HG03469 (cell line): Measurements from ENCODE around the gene OSBPL2.

Source experiments
- ATAC-seq: cut with Tn5 transposase; IDR thresholded peaks from one replicate; pipeline ENCODE4 v1.9.1; 2021; ENCODE audit warnings: mild to moderate bottlenecking, moderate library complexity, moderate number of reproducible peaks; ENCODE audit not compliant: unreplicated experiment

Gene OSBPL2

GRCh38 chr20:62281161-62281933 is 43.0 kb downstream of the OSBPL2 start:
- no peak for ATAC-seq

GRCh38 chr20:62282103-62282502 is 43.8 kb downstream of the OSBPL2 start:
- ATAC-seq, result no peak

GRCh38 chr20:62282877-62283503 is 44.7 kb downstream of the OSBPL2 start:
- ATAC-seq, result no peak

GRCh38 chr20:62284448-62284847 is 46.1 kb downstream of the OSBPL2 start:
- no peak for ATAC-seq

GRCh38 chr20:62285151-62285550 is 46.8 kb downstream of the OSBPL2 start:
- ATAC-seq, result no peak

- ATAC-seq, result no peak
Measured at GRCh38 chr20:62285722-62286121, 47.4 kb downstream of the OSBPL2 start.

- ATAC-seq, result no peak
Measured at GRCh38 chr20:62286493-62287064, 48.3 kb downstream of the OSBPL2 start.

- ATAC-seq, result no peak
Measured at GRCh38 chr20:62287129-62287528, 48.8 kb downstream of the OSBPL2 start.

- ATAC-seq, result no peak
Measured at GRCh38 chr20:62287759-62288534, 49.6 kb downstream of the OSBPL2 start.

- no peak for ATAC-seq
Measured at GRCh38 chr20:62288535-62289105, 50.3 kb downstream of the OSBPL2 start.

- ATAC-seq, result no peak
Measured at GRCh38 chr20:62289131-62289530, 50.8 kb downstream of the OSBPL2 start.

- no peak for ATAC-seq
Measured at GRCh38 chr20:62289898-62290297, 51.6 kb downstream of the OSBPL2 start.

- ATAC-seq, result no peak
Measured at GRCh38 chr20:62291251-62292066, 53.1 kb downstream of the OSBPL2 start.

GRCh38 chr20:62292108-62292507 is 53.8 kb downstream of the OSBPL2 start:
- no peak for ATAC-seq

GRCh38 chr20:62293111-62293784 is 54.9 kb downstream of the OSBPL2 start:
- no peak for ATAC-seq

- no peak for ATAC-seq
Measured at GRCh38 chr20:62293946-62294345, 55.6 kb downstream of the OSBPL2 start.

GRCh38 chr20:62294516-62294915 is 56.2 kb downstream of the OSBPL2 start:
- no peak for ATAC-seq

- no peak for ATAC-seq
Measured at GRCh38 chr20:62296724-62297448, 58.6 kb downstream of the OSBPL2 start.
